ENCODE data around the gene FGF12.
A peak's percentile ranks its signal among the peaks of the same experiment; 100 is the strongest.

The FGF12 gene

DNA sequence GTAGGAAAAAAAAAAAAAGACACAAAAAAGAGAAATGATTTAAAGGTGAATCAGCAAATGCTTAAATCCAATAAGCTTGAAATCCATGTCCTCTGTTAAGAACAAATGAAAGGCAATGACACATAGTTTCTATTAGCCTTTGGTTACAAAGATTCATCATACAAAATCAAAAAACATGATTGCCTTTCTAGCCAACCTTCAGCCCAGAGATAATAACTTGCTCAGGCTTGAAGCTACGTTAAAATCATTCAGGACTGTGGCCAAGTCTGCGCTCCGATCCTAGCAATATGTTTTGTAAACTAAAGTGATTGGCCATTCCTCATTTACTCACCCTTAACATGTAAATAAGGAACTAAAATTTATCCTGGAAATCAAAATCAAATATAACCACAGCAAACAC is 556.7 kb downstream of the FGF12 start:
- DNase-seq, result no peak

DNA sequence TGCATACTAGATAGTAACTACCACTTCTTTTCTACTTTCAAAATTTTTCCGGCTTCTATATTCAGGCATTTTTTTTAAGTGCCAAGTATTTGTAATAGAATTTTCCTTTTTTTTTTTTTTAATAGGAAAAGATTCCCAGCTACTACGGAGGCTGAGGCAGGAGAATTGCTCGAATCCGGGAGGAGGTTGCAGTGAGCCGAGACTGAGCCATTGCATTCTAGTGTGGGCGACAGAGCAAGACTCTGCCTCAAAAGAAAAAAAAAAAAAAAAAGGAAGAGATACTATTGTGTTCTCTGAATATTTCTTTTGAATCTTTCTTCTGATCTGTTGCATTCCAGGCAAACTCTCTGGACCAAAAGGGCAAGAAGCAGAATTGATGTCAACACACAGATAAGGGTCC is 557.3 kb downstream of the FGF12 start:
- DNase-seq, result no peak

- no peak for DNase-seq
These were observed 557.9 kb downstream of the FGF12 start for GRCh38 chr3:192169332-192169915.

- no peak for DNase-seq
These were observed 559.1 kb downstream of the FGF12 start for GRCh38 chr3:192168202-192168601.

- no peak for DNase-seq
These were observed 561.8 kb downstream of the FGF12 start for GRCh38 chr3:192165552-192165951.

DNA sequence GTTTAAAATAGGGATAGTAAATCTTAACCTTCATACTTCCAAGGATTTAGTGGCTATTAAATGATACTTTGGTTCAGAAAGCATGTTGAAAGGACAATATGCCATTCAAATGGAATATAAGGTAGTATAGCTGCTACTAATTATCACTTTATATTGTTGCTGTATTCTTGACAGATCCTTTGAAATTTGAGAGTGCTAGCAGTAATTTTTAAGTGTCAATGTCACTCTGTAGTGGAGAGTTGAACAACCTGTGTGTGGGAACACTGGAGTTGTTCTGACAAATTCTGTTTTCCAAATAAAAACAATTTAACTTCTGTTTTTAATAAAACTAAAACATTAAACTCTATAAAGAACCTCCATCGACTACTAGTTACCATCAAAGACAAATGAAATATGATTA is 565.7 kb downstream of the FGF12 start:
- no peak for DNase-seq

GRCh38 chr3:192156382-192156781 is 571.0 kb downstream of the FGF12 start:
- no peak for DNase-seq

- no peak for DNase-seq
These were observed 572.1 kb downstream of the FGF12 start for GRCh38 chr3:192155194-192155593.

GRCh38 chr3:192133271-192133670 is 594.1 kb downstream of the FGF12 start:
- DNase-seq, result no peak

- peak; percentile 43 for DNase-seq
These were observed 596.7 kb downstream of the FGF12 start for GRCh38 chr3:192130534-192131132.

DNA sequence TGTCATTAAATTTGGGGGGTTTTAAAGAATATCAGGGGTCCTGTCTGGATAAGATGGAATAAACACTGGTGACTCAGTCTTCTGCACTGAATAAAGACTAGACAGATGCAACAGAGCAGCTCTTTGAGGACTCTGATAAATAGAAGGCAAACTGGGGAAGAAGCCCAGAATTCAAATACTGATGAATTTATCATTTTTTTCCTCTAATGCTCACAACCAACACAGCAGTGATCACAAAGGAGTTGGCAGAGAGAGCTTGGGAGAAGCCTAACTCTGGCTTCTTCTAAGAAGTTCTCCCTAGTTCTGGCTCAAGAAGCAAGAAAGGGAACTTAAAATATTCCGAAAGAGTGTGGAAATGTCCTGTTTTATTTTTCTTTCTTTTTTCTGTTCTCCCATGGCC is 597.8 kb downstream of the FGF12 start:
- DNase-seq, result no peak

DNA sequence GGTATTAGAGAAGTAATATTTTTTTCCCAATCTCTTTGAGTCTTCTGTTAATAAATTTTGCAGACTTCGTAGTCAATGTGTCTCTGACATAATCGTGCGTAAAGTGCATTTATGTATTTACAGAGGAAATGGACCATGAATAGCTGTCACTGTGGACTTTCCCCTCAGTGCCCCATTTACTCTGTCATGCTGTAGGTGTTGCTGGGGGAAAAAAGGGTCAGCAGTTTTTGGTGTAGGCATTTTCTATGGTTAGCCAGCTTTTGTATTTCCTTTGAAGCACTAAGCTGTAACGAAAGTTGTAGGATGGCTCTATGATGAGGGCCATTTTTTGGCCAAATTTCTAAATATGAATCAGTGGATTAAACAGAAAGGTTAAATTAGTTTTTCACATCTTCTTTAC is 598.4 kb downstream of the FGF12 start:
- DNase-seq, result no peak

DNA sequence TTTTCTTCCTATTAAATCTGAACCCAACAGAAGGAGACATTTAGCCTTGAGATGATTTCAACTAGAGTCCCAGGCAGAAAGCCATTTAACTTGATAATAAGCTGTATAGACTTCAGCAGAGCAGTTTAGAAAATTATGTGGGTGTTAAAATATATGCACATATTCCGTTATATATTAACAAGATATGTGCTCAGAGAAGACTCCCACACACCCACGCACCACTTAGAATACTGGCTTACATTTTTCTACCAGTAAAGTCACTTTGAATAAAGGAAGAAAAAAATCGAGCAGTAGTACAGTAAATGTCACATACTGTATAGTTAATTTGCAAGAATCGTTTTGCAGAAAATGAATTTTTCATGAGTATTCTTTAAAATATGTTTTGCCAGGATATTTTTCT is 599.3 kb downstream of the FGF12 start:
- no peak for DNase-seq

GRCh38 chr3:192122832-192123594 is 604.3 kb downstream of the FGF12 start:
- DNase-seq, result no peak

DNA sequence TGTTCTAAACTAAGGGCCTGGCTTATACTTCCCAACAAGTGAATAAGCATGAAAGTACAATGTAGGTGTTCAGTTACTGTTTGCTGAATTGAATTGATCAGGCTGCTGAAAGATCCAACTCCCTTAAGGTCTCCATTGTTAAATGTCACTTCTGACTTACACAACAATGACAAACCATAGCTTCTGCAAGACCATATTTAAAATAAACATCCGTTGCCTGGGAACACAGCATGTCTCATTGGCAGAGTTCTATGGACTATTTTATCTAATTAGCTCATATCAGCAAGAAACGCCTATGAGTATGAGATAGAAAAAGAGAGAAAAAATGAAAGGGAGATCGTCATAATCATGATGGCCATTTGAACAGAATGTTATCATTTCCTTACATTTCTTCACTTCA is 605.4 kb downstream of the FGF12 start:
- no peak for DNase-seq

DNA sequence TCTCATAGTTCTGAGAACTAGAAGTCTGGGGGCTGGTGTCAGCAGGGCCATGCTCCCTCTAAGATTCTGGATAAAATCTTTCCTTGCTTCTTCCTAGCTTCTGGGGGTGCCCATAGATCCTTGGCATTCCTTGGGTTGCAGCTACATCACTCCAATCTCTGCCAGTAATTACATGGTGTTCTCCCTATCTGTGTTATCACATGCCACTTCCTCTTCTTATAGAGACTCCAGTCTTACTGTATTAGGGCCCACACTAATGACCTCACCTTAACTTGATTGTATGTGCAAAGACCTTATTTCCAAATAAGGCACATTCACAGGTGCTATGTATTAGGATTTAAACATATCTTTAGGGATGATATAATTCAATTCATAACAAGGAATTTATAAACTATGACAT is 618.5 kb downstream of the FGF12 start:
- DNase-seq, result no peak

- no peak for DNase-seq
These were observed 620.8 kb downstream of the FGF12 start for GRCh38 chr3:192106543-192106942.

- no peak for DNase-seq
These were observed 634.8 kb downstream of the FGF12 start for GRCh38 chr3:192092388-192093005.

DNA sequence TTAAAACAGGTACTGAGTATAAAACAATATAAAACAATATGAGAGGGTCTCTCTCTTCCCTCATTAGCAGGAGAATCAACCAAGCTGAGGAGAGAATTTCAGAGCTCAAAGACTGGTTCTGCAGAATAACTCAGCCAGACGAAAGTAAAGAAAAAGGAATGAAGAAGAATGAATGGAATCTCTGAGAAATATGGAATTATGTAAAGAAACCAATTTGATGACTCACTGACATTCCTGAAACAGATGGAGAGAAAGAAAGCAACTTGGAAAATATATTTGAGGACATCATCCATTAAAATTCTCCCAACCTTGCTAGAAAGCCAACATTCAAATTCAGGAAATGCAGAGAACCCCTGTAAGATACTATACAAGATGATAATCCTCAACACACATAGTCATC is 635.5 kb downstream of the FGF12 start:
- DNase-seq, result no peak

DNA sequence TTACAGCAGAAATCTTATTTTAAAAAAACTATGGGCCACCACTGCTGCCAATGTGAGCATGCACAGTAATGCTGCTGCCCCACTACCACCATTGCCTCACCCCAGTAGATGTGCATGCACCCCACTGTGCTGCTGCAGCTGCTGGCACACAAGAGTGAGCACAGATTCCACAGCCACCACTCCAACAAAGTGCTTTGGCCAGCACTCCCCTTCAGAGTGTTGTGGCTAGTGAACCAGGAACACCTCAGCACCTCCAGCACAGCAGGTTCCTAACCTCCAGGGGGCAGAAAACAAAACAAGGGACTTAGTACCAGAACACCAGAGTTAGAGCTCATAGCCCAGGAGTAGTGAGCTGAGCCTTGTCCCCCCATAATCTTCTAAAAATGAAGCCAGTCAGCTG is 636.8 kb downstream of the FGF12 start:
- no peak for DNase-seq
